ENCODE data around the gene DCLK3. TPM values are rescaled to one million over a fixed set of nuclear protein-coding genes. Genes with fewer than 3 reads are reported as not detected.

Gene DCLK3
- total RNA-seq, 1 experiment from 2014 or later: not detected

DNA sequence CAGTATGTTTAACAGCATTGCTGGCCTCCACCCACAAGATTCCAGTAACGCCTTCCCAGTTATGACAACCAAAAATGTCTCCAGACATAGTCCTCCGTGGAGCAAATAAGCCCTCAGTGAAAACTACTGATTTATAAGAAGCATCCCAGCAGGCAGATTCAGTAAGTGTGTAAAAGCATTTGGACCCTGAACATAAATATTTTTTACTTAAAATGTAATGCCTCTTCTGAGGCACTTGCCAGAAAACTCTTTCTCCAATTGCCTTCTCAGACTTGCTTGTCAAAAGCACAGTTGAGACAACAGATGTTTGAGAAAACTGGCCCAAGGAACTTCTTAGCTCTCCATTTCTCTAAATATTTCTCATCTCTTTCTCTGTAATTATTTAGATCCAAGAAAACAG lies 31.8 kb upstream of the DCLK3 start:
- TF ChIP-seq POLR2AphosphoS5 (IDR thresholded peaks at IDR 0.05; ENCODE audit: low read depth, low read length) (no peak), SIN3A (IDR thresholded peaks at IDR 0.05; ENCODE audit: borderline replicate concordance, insufficient read depth, low read depth, low read length) (no peak)
- TF ChIP-seq, protein P1, sequence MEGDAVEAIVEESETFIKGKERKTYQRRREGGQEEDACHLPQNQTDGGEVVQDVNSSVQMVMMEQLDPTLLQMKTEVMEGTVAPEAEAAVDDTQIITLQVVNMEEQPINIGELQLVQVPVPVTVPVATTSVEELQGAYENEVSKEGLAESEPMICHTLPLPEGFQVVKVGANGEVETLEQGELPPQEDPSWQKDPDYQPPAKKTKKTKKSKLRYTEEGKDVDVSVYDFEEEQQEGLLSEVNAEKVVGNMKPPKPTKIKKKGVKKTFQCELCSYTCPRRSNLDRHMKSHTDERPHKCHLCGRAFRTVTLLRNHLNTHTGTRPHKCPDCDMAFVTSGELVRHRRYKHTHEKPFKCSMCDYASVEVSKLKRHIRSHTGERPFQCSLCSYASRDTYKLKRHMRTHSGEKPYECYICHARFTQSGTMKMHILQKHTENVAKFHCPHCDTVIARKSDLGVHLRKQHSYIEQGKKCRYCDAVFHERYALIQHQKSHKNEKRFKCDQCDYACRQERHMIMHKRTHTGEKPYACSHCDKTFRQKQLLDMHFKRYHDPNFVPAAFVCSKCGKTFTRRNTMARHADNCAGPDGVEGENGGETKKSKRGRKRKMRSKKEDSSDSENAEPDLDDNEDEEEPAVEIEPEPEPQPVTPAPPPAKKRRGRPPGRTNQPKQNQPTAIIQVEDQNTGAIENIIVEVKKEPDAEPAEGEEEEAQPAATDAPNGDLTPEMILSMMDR (IDR thresholded peaks at IDR 0.05): no peak
- BruUV-seq (replicated peaks): no TSS peak
- H3K27ac ChIP-seq (ENCODE audit: low read length): no peak overlapping the region
- no peaks in the 10 kb centered on the region for H3K9me3 ChIP-seq (ENCODE audit: control insufficient read depth, insufficient read depth, low read depth, low read length)
- ATAC-seq (no peak), DNase-seq (ENCODE audit: low read depth, low spot score) (no peak)
- no peaks in the 10 kb centered on the region for H3K36me3 ChIP-seq (ENCODE audit: control insufficient read depth, insufficient read depth, low read length)
- no peaks in the 10 kb centered on the region for H3K4me1 ChIP-seq (ENCODE audit: control insufficient read depth, insufficient read depth, low read length)
- no peaks in the 10 kb centered on the region for H3K27me3 ChIP-seq (ENCODE audit: control insufficient read depth, insufficient read depth, low read length)
- H3K4me3 ChIP-seq (ENCODE audit: low read depth in 2 of 2, low read length in 2 of 2): no peak overlapping the region
- in situ Hi-C loops (cut with HindIII; ENCODE audit: low pct_unique_long_range_greater_than_20kb, low sequenced_read_pairs) (no loop called here), intact Hi-C loops (cut with micrococcal nuclease; ENCODE audit: unreplicated experiment) (no loop called here)
- CTCF ChIA-PET: no interaction called here
- POLR2A ChIA-PET: no interaction called here

DNA sequence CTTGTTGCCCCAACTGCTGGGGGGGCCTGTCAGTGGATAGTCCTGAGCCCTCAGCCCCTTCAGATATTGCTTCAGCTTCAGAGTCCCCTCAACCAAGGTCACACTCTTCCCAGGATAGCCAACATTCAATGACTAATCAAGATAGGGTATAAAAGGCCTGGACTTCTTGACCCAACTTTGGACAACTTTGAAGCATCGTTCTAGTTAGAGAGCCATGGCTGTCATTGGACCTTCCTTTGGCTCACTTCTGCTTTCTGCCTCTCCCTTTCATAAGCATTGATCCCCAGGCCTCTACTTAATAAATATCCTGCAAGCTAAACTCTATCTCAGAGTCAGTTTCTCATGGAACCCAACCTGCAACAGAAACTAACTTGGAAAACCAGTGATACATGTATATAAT lies 31.3 kb upstream of the DCLK3 start:
- no peaks in the 10 kb centered on the region for H3K36me3 ChIP-seq (ENCODE audit: control insufficient read depth, insufficient read depth, low read length)
- TF ChIP-seq SIN3A (IDR thresholded peaks at IDR 0.05; ENCODE audit: borderline replicate concordance, insufficient read depth, low read depth, low read length): no peak
- TF ChIP-seq TCF7L2 (IDR thresholded peaks at IDR 0.05; ENCODE audit: low read depth, low read length): no peak
- no peak for TF ChIP-seq POLR2AphosphoS5 (IDR thresholded peaks at IDR 0.05; ENCODE audit: low read depth, low read length)
- TF ChIP-seq, protein P2, sequence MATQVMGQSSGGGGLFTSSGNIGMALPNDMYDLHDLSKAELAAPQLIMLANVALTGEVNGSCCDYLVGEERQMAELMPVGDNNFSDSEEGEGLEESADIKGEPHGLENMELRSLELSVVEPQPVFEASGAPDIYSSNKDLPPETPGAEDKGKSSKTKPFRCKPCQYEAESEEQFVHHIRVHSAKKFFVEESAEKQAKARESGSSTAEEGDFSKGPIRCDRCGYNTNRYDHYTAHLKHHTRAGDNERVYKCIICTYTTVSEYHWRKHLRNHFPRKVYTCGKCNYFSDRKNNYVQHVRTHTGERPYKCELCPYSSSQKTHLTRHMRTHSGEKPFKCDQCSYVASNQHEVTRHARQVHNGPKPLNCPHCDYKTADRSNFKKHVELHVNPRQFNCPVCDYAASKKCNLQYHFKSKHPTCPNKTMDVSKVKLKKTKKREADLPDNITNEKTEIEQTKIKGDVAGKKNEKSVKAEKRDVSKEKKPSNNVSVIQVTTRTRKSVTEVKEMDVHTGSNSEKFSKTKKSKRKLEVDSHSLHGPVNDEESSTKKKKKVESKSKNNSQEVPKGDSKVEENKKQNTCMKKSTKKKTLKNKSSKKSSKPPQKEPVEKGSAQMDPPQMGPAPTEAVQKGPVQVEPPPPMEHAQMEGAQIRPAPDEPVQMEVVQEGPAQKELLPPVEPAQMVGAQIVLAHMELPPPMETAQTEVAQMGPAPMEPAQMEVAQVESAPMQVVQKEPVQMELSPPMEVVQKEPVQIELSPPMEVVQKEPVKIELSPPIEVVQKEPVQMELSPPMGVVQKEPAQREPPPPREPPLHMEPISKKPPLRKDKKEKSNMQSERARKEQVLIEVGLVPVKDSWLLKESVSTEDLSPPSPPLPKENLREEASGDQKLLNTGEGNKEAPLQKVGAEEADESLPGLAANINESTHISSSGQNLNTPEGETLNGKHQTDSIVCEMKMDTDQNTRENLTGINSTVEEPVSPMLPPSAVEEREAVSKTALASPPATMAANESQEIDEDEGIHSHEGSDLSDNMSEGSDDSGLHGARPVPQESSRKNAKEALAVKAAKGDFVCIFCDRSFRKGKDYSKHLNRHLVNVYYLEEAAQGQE (IDR thresholded peaks at IDR 0.05; ENCODE audit: insufficient read depth in 1 of 2, low read depth in 2 of 2, low read length in 1 of 2): no peak
- TF ChIP-seq, protein P1 (IDR thresholded peaks at IDR 0.05): no peak
- no peak for ATAC-seq
- CTCF ChIA-PET: no interaction called here
- H3K4me3 ChIP-seq (ENCODE audit: low read depth in 2 of 2, low read length in 2 of 2): no peak overlapping the region
- no peaks in the 10 kb centered on the region for H3K9me3 ChIP-seq (ENCODE audit: control insufficient read depth, insufficient read depth, low read depth, low read length)
- intact Hi-C loops (cut with micrococcal nuclease; ENCODE audit: unreplicated experiment) (no loop called here), in situ Hi-C loops (cut with HindIII; ENCODE audit: low pct_unique_long_range_greater_than_20kb, low sequenced_read_pairs) (no loop called here)
- POLR2A ChIA-PET: no interaction called here
- no peak overlapping the region for H3K27ac ChIP-seq (ENCODE audit: low read length)
- no peaks in the 10 kb centered on the region for H3K27me3 ChIP-seq (ENCODE audit: control insufficient read depth, insufficient read depth, low read length)
- DNase-seq (ENCODE audit: low read depth, low spot score): no peak
- BruUV-seq (replicated peaks): no TSS peak
- no peaks in the 10 kb centered on the region for H3K4me1 ChIP-seq (ENCODE audit: control insufficient read depth, insufficient read depth, low read length)
